ENCODE data around the gene SLC35F4. TPM values are rescaled to one million over a fixed set of nuclear protein-coding genes. Genes with fewer than 3 reads are reported as not detected.

Gene SLC35F4
- total and polyA plus RNA-seq, 2 donors from 2014 or later: 0.30 TPM; not detected in 1

DNA sequence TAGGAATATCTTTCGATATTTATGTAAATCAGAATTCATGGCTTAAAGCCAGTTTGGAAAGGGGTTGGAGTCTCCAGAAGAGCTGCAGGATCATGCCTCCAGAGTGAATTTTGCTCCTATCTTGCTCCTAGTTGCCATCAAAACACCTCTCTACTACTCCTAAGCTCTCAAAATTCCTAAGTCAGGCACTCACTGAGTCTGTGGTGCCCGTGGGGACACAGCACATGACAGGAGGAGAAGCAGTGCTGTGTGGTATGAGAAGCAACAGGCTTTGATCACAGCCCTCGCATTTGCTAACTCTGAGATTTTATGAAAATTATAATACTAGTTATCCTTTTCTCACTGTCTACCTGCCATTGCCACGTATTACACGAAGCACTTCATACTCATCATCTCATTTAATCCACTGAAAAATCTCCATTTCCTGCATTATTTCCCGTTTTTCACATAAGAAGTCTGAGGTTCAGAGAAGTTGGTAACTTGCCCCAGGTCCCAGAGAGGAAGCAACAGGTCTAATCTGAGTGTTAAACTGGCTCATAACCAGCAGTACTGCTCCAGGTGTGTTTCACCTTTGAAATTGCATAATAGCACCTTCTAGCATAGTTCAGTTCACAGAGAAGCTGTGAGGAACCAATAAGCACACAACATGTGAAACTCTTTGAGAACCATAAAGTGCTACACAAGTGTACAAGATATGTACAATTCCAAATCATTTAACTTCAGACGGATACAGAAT lies 33.1 kb upstream of the SLC35F4 start:
- no peaks in the 10 kb centered on the region for H3K36me3 ChIP-seq (ENCODE audit: control insufficient read depth in 2 of 3, insufficient read depth in 3 of 3, low read length in 3 of 3)
- DNase-seq (no peak), FAIRE-seq (no peak)
- H3K4me1 ChIP-seq (ENCODE audit: control insufficient read depth in 2 of 3, insufficient read depth in 2 of 3, low read depth in 1 of 3, low read length in 3 of 3): no peaks in the 10 kb centered on the region
- no peak overlapping the region for H3K9ac ChIP-seq (ENCODE audit: low read length in 3 of 3)
- no peak overlapping the region for H3K4me3 ChIP-seq (ENCODE audit: low read length in 3 of 3)
- intact Hi-C loops (cut with DNase I): no loop called here
- TF ChIP-seq CTCF (IDR thresholded peaks at IDR 0.05; ENCODE audit: borderline replicate concordance, extremely low read depth, insufficient read depth): no peak
- H3K27me3 ChIP-seq (ENCODE audit: control insufficient read depth, insufficient read depth, low read length): no peaks in the 10 kb centered on the region
- H3K27ac ChIP-seq (ENCODE audit: low read depth in 2 of 2, low read length in 2 of 2): no peak overlapping the region
- H3K9me3 ChIP-seq (ENCODE audit: control insufficient read depth in 2 of 3, insufficient read depth in 1 of 3, low read length in 3 of 3): no peaks in the 10 kb centered on the region

- Histone ChIP-seq H3K4me3 (ENCODE audit: low read length in 3 of 3) (no peak overlapping the region), H3K4me1 (ENCODE audit: control insufficient read depth in 2 of 3, insufficient read depth in 2 of 3, low read depth in 1 of 3, low read length in 3 of 3) (no peaks in the 10 kb centered on the region), H3K27me3 (ENCODE audit: control insufficient read depth, insufficient read depth, low read length) (no peaks in the 10 kb centered on the region), H3K9ac (ENCODE audit: low read length in 3 of 3) (no peak overlapping the region), H3K36me3 (ENCODE audit: control insufficient read depth in 2 of 3, insufficient read depth in 3 of 3, low read length in 3 of 3) (no peaks in the 10 kb centered on the region), H3K9me3 (ENCODE audit: control insufficient read depth in 2 of 3, insufficient read depth in 1 of 3, low read length in 3 of 3) (no peaks in the 10 kb centered on the region), H3K27ac (ENCODE audit: low read depth in 2 of 2, low read length in 2 of 2) (no peak overlapping the region)
- intact Hi-C loops (cut with DNase I): no loop called here
- FAIRE-seq (no peak), DNase-seq (peak in 3 of 5 donors; percentile 12 to 79 (median 70))
- no peak for TF ChIP-seq CTCF (IDR thresholded peaks at IDR 0.05; ENCODE audit: borderline replicate concordance, extremely low read depth, insufficient read depth)
Measured at GRCh38 chr14:57897144-57897748, 31.4 kb upstream of the SLC35F4 start.

DNA sequence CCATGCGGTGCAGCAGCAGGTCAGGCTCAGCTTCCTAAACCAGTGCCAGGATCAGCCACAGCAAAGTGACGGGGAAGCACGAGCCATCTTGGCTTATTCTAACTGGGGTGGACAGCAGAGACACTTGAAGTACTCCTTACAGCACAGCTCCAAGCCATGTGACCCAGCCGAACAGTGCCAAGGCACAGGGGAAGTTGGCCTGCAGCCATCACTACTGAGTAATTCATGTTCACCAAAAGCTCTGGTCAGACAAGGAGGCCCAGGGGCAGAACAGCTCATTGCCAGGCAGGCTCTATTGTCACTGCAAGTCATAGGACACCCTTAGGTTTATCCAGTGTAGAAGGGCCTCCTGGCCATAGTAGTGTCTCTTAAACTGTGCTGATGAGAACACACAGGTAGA lies 23.4 kb upstream of the SLC35F4 start:
- TF ChIP-seq CTCF (IDR thresholded peaks at IDR 0.05; ENCODE audit: borderline replicate concordance, extremely low read depth, insufficient read depth): no peak
- no peaks in the 10 kb centered on the region for H3K9me3 ChIP-seq (ENCODE audit: control insufficient read depth in 2 of 3, insufficient read depth in 1 of 3, low read length in 3 of 3)
- no peak overlapping the region for H3K4me3 ChIP-seq (ENCODE audit: low read length in 3 of 3)
- FAIRE-seq: no peak
- intact Hi-C loops (cut with DNase I): no loop called here
- no peak overlapping the region for H3K27ac ChIP-seq (ENCODE audit: low read depth in 2 of 2, low read length in 2 of 2)
- no peaks in the 10 kb centered on the region for H3K36me3 ChIP-seq (ENCODE audit: control insufficient read depth in 2 of 3, insufficient read depth in 3 of 3, low read length in 3 of 3)
- DNase-seq: peak in 1 of 5 donors; percentile 73
- H3K27me3 ChIP-seq (ENCODE audit: control insufficient read depth, insufficient read depth, low read length): no peaks in the 10 kb centered on the region
- no peak overlapping the region for H3K9ac ChIP-seq (ENCODE audit: low read length in 3 of 3)
- H3K4me1 ChIP-seq (ENCODE audit: control insufficient read depth in 2 of 3, insufficient read depth in 2 of 3, low read depth in 1 of 3, low read length in 3 of 3): no peaks in the 10 kb centered on the region

Measured in kidney (tissue), 14 donors.